ENCODE measurements around the gene DES. TPM values are rescaled to one million over a fixed set of nuclear protein-coding genes. Genes with fewer than 3 reads are reported as not detected.

DES gene
- total RNA-seq, 1 donor from 2014 or later, result 19.8 TPM

DNA sequence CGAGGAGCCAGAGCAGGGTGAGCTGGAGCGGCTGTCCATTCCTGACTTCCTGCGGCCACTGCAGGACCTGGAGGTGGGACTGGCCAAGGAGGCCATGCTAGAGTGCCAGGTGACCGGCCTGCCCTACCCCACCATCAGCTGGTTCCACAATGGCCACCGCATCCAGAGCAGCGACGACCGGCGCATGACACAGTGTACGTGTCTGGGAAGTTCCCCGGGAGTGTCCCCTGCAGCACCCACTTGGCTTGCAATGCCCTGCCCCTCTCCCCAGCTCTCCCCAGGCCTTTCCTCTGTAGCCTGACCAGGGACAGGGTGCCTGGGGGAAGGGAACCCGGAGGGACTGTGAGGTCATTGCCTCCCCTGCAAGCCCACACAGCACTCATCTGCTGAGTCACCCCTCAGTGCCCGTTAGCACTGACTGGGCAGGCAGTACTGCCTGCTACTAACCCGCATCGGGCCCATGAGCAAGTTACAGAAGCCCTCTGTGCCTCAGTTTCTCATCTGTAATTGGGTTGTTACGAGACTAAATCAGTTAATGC lies 51.1 kb downstream of the DES start:
- Mint-ChIP-seq H3K36me3 (ENCODE audit: low read depth) (peaks cover 24% of the 10 kb centered on the region), H3K27ac (ENCODE audit: unreplicated experiment) (no peak overlapping the region), H3K4me3 (ENCODE audit: unreplicated experiment) (no peak overlapping the region), H3K27me3 (ENCODE audit: low read depth) (no peaks in the 10 kb centered on the region), H3K9me3 (ENCODE audit: low read depth) (no peaks in the 10 kb centered on the region), H3K4me1 (ENCODE audit: low read depth) (peaks cover 6% of the 10 kb centered on the region)
- TF ChIP-seq, protein P1, sequence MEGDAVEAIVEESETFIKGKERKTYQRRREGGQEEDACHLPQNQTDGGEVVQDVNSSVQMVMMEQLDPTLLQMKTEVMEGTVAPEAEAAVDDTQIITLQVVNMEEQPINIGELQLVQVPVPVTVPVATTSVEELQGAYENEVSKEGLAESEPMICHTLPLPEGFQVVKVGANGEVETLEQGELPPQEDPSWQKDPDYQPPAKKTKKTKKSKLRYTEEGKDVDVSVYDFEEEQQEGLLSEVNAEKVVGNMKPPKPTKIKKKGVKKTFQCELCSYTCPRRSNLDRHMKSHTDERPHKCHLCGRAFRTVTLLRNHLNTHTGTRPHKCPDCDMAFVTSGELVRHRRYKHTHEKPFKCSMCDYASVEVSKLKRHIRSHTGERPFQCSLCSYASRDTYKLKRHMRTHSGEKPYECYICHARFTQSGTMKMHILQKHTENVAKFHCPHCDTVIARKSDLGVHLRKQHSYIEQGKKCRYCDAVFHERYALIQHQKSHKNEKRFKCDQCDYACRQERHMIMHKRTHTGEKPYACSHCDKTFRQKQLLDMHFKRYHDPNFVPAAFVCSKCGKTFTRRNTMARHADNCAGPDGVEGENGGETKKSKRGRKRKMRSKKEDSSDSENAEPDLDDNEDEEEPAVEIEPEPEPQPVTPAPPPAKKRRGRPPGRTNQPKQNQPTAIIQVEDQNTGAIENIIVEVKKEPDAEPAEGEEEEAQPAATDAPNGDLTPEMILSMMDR (IDR thresholded peaks at IDR 0.05), result no peak
- no peak for DNase-seq (ENCODE audit: low spot score)

DNA sequence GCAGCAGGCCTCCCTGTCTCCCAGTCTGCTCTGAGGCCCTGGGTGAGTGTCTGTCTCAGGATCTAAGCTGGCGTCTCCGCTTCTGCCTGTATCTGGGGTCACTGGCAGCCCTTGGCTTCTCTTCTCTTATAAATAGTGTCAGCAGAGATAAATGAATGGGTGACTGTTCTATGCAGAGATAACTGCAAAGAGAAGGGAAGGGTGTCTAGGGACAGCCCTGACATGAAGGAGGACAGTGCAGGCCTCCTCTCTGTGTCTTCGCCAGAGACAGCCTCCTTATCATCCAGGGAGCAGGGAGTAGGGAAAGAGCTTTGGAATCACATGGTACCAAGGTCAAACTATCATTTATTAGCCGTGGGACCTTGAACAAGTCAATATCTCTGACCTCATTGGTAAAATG lies 52.3 kb downstream of the DES start:
- H3K4me3 Mint-ChIP-seq (ENCODE audit: unreplicated experiment), result no peak overlapping the region
- no peaks in the 10 kb centered on the region for H3K27me3 Mint-ChIP-seq (ENCODE audit: low read depth)
- H3K27ac Mint-ChIP-seq (ENCODE audit: unreplicated experiment), result no peak overlapping the region
- H3K4me1 Mint-ChIP-seq (ENCODE audit: low read depth), result peaks cover 12% of the 10 kb centered on the region
- DNase-seq (ENCODE audit: low spot score), result no peak
- peaks cover 20% of the 10 kb centered on the region for H3K36me3 Mint-ChIP-seq (ENCODE audit: low read depth)
- no peaks in the 10 kb centered on the region for H3K9me3 Mint-ChIP-seq (ENCODE audit: low read depth)
- TF ChIP-seq, protein P1 (IDR thresholded peaks at IDR 0.05), result no peak

DNA sequence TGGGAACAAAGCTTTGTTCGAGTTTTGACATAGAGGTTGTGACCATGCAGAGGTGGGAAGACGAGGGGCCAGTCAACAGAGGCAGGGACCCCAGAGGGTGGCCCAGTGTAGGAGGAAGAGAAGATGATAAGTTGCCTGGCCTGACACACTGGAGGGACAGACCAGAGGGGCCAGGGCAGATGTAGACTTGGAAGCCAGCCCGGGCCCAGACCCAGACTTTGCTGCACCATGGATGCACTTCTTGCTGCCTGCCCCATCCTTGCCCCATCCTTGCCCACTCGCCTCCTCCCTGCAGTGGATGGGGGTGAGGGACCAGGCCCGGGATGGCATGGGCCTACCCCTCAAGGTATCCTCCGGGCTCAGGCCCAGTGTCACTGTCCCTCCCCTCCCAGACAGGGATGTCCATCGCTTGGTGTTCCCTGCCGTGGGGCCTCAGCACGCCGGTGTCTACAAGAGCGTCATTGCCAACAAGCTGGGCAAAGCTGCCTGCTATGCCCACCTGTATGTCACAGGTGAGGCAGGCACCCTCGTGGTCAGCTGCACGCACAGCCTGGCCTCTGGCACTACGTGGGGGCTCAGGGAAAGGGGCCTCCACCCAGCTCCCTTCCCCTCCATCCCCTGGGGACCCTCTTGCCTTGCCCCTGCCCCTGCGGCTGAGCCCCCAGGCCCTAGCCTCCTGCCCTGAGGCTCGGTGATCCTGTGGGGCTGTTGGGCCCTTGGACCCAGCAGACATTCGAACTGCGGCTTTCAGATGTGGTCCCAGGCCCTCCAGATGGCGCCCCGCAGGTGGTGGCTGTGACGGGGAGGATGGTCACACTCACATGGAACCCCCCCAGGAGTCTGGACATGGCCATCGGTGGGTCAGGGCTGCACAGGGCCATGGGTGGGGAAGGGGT lies 53.5 kb downstream of the DES start:
- H3K27ac Mint-ChIP-seq (ENCODE audit: unreplicated experiment), result no peak overlapping the region
- H3K27me3 Mint-ChIP-seq (ENCODE audit: low read depth), result no peaks in the 10 kb centered on the region
- H3K9me3 Mint-ChIP-seq (ENCODE audit: low read depth), result no peaks in the 10 kb centered on the region

DNA sequence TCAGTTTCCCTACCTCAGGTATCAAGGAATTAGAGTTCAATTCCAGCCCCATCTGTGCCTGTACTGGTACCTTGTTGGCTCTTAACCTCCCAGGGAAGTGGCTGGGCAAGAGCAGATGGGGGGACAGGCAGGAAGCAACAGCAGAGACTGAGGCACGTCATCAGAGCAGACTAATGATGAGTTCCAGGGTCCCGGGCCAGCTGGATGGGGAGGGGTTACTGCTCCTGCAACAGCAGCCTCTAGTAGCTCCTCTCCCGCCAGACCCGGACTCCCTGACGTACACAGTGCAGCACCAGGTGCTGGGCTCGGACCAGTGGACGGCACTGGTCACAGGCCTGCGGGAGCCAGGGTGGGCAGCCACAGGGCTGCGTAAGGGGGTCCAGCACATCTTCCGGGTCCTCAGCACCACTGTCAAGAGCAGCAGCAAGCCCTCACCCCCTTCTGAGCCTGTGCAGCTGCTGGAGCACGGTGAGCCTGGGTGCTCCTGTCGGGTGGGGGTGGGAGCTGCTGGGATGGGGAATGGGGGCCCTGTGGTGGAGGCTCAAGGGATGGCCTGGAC lies 54.5 kb downstream of the DES start:
- no peaks in the 10 kb centered on the region for H3K27me3 Mint-ChIP-seq (ENCODE audit: low read depth)
- H3K36me3 Mint-ChIP-seq (ENCODE audit: low read depth), result peaks cover 24% of the 10 kb centered on the region
- TF ChIP-seq, protein P1 (IDR thresholded peaks at IDR 0.05), result no peak
- no peak overlapping the region for H3K4me3 Mint-ChIP-seq (ENCODE audit: unreplicated experiment)
- H3K4me1 Mint-ChIP-seq (ENCODE audit: low read depth), result peaks cover 23% of the 10 kb centered on the region
- no peaks in the 10 kb centered on the region for H3K9me3 Mint-ChIP-seq (ENCODE audit: low read depth)
- no peak overlapping the region for H3K27ac Mint-ChIP-seq (ENCODE audit: unreplicated experiment)
- no peak for DNase-seq (ENCODE audit: low spot score)

More for the DNA sequence above, 53.5 kb downstream of the DES start:
- peaks cover 23% of the 10 kb centered on the region for H3K4me1 Mint-ChIP-seq (ENCODE audit: low read depth)
- peaks cover 24% of the 10 kb centered on the region for H3K36me3 Mint-ChIP-seq (ENCODE audit: low read depth)
- DNase-seq (ENCODE audit: low spot score), result no peak
- TF ChIP-seq, protein P1 (IDR thresholded peaks at IDR 0.05), result no peak
- no peak overlapping the region for H3K4me3 Mint-ChIP-seq (ENCODE audit: unreplicated experiment)

DNA sequence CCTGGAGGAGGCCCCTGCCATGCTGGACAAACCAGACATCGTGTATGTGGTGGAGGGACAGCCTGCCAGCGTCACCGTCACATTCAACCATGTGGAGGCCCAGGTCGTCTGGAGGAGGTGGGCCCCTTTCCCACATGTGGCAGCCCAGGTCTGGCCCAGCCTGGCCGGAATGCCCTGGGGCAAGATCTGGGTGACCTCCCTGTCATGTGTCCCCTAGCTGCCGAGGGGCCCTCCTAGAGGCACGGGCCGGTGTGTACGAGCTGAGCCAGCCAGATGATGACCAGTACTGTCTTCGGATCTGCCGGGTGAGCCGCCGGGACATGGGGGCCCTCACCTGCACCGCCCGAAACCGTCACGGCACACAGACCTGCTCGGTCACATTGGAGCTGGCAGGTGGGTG lies 55.3 kb downstream of the DES start:
- no peaks in the 10 kb centered on the region for H3K9me3 Mint-ChIP-seq (ENCODE audit: low read depth)
- H3K27me3 Mint-ChIP-seq (ENCODE audit: low read depth), result no peaks in the 10 kb centered on the region
- peaks cover 24% of the 10 kb centered on the region for H3K36me3 Mint-ChIP-seq (ENCODE audit: low read depth)
- no peak overlapping the region for H3K4me3 Mint-ChIP-seq (ENCODE audit: unreplicated experiment)
- peaks cover 23% of the 10 kb centered on the region for H3K4me1 Mint-ChIP-seq (ENCODE audit: low read depth)
- no peak overlapping the region for H3K27ac Mint-ChIP-seq (ENCODE audit: unreplicated experiment)
- no peak for DNase-seq (ENCODE audit: low spot score)
- TF ChIP-seq, protein P1 (IDR thresholded peaks at IDR 0.05), result no peak
